HT-29 (cell line): Measurements from ENCODE around the gene HOXD10. TPM values are rescaled to one million over a fixed set of nuclear protein-coding genes. Genes with fewer than 3 reads are reported as not detected.
A peak's percentile ranks its signal among the peaks of the same experiment; 100 is the strongest.

Experiments
- DNase-seq: peaks from one replicate; pipeline ENCODE4 v3.0.0-alpha.2; 2015; ENCODE audit warnings: low spot score
- total RNA-seq: library from RNA; depleted of rRNA; stranded (reverse); fragments of >200 nt; shearing (Covaris generic); gene quantifications from 2 replicates; pipeline ENCODE4 v1.2.3, GENCODE V29; 2014

The HOXD10 gene
- total RNA-seq, 1 experiment from 2014 or later: not detected

- DNase-seq: peak; percentile 37
These were observed 5.6 kb downstream of the HOXD10 start for GRCh38 chr2:176122052-176122682.

DNA sequence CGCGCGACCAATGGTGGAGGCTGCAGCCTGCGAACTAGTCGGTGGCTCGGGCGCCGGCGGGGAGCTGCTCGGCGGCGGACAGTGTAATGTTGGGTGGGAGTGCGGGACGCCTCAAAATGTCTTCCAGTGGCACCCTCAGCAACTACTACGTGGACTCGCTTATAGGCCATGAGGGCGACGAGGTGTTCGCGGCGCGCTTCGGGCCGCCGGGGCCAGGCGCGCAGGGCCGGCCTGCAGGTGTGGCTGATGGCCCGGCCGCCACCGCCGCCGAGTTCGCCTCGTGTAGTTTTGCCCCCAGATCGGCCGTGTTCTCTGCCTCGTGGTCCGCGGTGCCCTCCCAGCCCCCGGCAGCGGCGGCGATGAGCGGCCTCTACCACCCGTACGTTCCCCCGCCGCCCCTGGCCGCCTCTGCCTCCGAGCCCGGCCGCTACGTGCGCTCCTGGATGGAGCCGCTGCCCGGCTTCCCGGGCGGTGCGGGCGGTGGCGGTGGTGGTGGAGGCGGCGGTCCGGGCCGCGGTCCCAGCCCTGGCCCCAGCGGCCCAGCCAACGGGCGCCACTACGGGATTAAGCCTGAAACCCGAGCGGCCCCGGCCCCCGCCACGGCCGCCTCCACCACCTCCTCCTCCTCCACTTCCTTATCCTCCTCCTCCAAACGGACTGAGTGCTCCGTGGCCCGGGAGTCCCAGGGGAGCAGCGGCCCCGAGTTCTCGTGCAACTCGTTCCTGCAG, 6.3 kb downstream of the HOXD10 start, which contains the start of gene HOXD9:
Gene HOXD9 (plus strand): TSS at position 37 of the 728 bp plus-strand sequence. CDS start 50 bp downstream, at position 87.
- no peak for DNase-seq

GRCh38 chr2:176123411-176124109, 7.0 kb downstream of the HOXD10 start:
- no peak for DNase-seq

- DNase-seq: no peak
These were observed 7.8 kb downstream of the HOXD10 start for GRCh38 chr2:176124110-176124946.

DNA sequence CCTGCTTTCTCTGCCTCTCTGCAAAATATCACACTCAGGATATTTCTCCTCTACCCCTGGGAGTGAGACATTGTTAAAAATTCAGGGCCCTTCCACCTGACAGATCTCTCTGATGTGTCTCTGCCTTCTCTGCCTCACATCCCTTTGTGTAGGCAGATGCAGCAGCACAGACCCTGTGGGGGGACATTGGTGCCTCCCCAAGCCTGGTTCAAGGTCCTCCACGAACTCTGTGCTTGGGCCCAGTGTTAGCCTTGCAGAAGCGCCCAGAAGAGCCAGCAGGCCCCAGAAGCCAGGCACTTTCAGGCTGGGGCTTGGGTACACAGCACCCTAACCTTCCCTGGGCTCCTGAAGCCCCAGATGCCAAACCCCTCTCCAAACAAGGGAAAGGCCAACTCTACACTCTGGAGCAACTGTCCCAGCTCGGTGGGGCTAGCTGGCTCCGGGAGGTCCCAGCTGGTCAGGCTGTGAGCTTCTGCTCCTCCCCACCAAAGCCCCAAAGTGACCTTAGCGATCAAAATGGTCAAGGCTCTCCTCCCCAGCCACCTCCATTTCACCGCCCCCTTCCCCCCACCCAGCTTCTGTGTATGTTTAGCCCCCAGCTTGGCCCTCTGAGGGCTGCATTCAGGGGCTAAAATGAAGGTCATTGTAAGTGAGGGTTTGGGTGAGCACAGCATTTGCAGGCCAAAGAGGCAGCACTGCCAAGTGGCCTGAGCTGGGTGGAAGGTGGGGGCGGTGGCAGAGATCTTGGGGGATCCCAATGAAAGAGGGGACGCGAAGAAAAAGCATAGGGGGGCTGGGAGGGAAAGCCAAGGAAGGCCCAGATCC, 8.6 kb downstream of the HOXD10 start:
- DNase-seq: no peak

- DNase-seq: no peak
These were observed 9.1 kb downstream of the HOXD10 start for GRCh38 chr2:176125772-176126054.

- DNase-seq: peak; percentile 75
These were observed 10.6 kb downstream of the HOXD10 start for GRCh38 chr2:176126929-176127773.

DNA sequence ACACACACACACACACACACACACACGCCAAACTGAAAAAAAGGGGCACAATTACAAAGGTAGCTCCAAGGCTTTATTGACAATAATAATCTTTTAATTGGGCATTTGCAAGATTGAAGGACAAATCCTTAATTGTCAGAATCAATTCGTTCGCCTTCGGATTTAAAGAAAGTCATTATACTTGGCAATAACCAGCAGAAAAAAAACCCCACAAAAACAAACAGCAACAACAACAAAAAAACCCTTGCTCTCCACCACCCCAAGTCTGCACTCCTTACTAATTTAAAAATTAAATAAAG, 11.1 kb downstream of the HOXD10 start:
- no peak for DNase-seq

DNA sequence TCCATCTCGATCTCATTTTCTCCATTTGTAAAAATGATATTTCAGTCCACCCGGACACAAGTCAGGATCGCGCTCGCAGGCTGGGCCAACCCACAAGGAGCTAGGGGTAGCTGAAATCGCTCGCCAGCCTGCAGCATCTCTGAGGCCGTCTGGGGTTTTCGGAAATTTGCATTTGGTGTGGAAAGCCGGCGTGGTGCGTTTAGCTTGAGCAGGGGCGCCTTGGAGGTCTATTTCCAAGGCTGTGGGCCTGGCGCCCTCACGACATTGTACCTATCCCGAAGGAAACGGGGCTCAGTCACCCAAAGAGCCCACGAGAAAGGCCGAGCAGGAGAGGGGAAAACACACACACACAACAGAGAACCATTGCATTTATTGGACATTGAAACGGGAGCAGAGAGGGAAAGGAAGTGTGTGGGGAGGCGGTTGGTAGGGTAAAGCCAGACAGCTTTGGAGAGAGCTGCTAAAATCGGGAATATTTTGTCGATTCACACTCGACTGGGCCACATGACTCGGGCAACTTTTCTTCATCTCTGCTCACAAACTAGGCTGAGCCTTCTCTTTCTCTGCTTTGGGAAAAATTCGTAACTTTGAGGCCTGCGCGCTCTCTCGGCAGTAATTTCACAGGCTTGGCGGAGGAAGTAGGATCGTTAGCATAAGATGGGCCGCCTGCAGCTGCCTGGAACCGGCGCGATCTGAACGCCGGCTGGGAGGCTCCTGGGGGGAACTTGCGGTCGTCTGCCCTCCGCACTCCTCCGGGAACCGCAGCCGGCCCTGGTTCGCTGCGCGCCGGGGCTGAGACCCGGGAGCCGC, 11.8 kb downstream of the HOXD10 start:
- DNase-seq: no peak

- DNase-seq: no peak
These were observed 12.6 kb downstream of the HOXD10 start, which contains the start of gene HOXD8 for GRCh38 chr2:176128982-176129796. HOXD8 (plus strand) TSS chr2:176129705; CDS start chr2:176130367, 662 bp downstream.

- DNase-seq: no peak
These were observed 13.2 kb downstream of the HOXD10 start for GRCh38 chr2:176129813-176130146.

DNA sequence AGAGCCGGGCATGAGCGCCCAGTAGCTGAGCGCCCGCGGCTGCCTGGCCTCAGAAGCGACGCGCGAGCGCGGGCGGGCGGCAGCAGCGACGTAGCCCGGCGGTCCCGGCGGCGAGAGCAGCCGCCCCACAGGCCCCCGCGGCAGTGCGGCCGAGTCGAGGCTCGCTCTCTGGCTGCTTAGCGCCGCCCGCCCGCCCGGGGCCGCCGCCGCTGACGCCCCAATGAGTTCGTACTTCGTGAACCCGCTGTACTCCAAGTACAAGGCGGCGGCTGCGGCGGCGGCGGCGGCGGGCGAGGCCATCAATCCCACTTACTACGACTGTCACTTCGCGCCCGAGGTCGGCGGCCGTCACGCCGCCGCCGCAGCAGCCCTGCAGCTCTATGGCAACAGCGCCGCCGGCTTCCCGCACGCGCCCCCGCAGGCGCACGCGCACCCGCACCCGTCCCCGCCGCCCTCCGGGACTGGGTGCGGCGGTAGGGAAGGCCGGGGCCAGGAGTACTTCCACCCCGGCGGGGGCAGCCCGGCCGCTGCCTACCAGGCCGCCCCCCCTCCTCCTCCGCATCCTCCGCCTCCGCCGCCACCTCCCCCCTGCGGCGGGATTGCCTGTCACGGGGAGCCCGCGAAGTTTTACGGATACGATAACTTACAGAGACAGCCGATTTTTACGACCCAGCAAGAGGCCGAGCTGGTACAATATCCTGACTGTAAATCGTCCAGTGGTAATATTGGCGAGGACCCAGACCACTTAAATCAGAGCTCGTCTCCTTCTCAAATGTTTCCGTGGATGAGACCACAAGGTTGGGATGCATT, 13.8 kb downstream of the HOXD10 start:
- DNase-seq: peak; percentile 19

GRCh38 chr2:176130957-176131847, 14.6 kb downstream of the HOXD10 start:
- DNase-seq: no peak

- no peak for DNase-seq
These were observed 15.2 kb downstream of the HOXD10 start for GRCh38 chr2:176131848-176132158.

- no peak for DNase-seq
These were observed 15.9 kb downstream of the HOXD10 start for GRCh38 chr2:176132205-176133171.

- DNase-seq: no peak
These were observed 16.8 kb downstream of the HOXD10 start for GRCh38 chr2:176133389-176133788.
